Left colon (tissue), 2 donors: ENCODE data around the gene JMJD1C. TPM values are rescaled to one million over a fixed set of nuclear protein-coding genes. Genes with fewer than 3 reads are reported as not detected.
"Not testable (repeated sequence)": the region's sequence is repeated elsewhere in the genome, so short reads cannot be mapped to it uniquely, and the experiment has no call there.

Experiments
- ATAC-seq: fragments of 200-7000 bp; cut with Tn5 transposase; one replicate; pipeline ENCODE4 v1.9.1; 2020; ENCODE audit warnings: mild to moderate bottlenecking, moderate library complexity
- DNase-seq, 2 donors: peaks; one replicate each; pipeline ENCODE4 v3.0.0-alpha.2; 2020
- intact Hi-C, 2 donors: fragments of 100-400 bp; cut with DNase I in 1 of 2; cut with micrococcal nuclease in 1 of 2; formaldehyde crosslinking; loops; one replicate each; pipeline versions ENCODE4 v1.11.2 to v1.14.0; 2022; cut with DNase I, micrococcal nuclease
- long read RNA-seq: library from polyadenylated mRNA; unstranded; transcript quantifications from one replicate; pipeline ENCODE4 v2.0.0, GENCODE V29; 2021
- total RNA-seq, 2 donors: library from RNA; stranded (reverse); fragmentation: NEBNext Ultra II Directional; extraction: Animal tissue kit (Norgen Biotek cat#: 25700); gene quantifications; one replicate each; pipeline ENCODE4 v1.2.1, GENCODE V29; 2021
- donor health status: DM: no; HTN: no; CAD: no.
- donor health status: DM: yes; HTN: yes; CAD: no.

The JMJD1C gene, protein sequence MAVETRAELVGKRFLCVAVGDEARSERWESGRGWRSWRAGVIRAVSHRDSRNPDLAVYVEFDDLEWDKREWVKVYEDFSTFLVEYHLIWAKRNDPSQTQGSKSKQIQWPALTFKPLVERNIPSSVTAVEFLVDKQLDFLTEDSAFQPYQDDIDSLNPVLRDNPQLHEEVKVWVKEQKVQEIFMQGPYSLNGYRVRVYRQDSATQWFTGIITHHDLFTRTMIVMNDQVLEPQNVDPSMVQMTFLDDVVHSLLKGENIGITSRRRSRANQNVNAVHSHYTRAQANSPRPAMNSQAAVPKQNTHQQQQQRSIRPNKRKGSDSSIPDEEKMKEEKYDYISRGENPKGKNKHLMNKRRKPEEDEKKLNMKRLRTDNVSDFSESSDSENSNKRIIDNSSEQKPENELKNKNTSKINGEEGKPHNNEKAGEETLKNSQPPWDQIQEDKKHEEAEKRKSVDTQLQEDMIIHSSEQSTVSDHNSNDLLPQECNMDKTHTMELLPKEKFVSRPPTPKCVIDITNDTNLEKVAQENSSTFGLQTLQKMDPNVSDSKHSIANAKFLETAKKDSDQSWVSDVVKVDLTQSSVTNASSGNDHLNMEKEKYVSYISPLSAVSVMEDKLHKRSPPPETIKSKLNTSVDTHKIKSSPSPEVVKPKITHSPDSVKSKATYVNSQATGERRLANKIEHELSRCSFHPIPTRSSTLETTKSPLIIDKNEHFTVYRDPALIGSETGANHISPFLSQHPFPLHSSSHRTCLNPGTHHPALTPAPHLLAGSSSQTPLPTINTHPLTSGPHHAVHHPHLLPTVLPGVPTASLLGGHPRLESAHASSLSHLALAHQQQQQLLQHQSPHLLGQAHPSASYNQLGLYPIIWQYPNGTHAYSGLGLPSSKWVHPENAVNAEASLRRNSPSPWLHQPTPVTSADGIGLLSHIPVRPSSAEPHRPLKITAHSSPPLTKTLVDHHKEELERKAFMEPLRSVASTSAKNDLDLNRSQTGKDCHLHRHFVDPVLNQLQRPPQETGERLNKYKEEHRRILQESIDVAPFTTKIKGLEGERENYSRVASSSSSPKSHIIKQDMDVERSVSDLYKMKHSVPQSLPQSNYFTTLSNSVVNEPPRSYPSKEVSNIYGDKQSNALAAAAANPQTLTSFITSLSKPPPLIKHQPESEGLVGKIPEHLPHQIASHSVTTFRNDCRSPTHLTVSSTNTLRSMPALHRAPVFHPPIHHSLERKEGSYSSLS (N-terminal part only)
- 10 to 100 TPM; 56.1 to 75.0 TPM for total RNA-seq
- long read RNA-seq, partial matches to known transcripts, result 6 of 21 reads
- long read RNA-seq, other reads (novel, unspliced or antisense), result 15 of 21 reads

DNA sequence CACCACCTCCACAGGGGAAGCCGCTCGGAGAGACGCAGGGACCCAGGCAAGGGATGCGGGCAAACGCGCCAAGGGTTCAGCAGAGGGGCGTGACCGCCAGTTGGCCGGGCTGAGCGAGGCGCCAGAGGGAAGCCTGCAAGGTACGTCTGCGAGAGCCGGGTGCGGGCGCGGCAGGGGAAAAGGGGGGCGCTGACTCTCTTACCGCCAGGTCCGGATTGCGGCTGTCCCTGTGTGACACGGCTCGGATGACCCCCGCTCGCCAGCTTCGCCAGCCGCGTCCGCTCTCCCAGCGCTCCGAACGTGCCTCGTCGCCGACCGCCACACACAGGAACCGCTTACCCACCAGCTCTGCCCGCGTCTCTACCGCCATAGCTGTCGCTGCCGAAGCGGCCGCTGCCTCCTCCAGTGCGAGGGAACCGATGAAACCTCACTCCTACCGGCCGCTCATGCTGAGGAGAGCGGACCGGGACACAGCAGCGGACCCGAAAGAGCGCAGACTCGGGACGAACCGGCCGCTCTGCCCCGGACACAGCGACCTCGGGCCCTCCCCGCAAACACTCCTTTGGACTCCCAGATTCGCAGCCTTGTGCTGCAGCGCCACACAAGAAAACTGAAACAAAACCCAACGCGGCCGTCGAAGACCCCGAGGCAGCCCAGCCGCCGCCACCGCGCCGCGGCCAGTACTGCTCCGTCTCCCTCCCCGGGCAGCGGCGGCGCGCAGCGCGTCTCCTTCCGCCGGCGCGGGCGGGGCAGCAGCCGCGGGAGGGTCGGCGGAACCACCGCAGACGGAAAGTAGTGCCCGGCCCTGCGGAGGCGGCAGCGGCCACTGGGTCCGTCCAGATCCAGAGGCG is at the start of gene JMJD1C:
TSS of gene JMJD1C (minus strand) at position 685 of the 851 bp plus-strand sequence. CDS start at position 370, 315 bp downstream.
- DNase-seq, result peak; percentile 73 to 83
- peak; percentile 89 for ATAC-seq
- intact Hi-C loops, result loop anchor here in 1 of 2 donors (10.0 kb wide), 1 partner anchor 169 kb away; no protein-coding TSS in a partner anchor

DNA sequence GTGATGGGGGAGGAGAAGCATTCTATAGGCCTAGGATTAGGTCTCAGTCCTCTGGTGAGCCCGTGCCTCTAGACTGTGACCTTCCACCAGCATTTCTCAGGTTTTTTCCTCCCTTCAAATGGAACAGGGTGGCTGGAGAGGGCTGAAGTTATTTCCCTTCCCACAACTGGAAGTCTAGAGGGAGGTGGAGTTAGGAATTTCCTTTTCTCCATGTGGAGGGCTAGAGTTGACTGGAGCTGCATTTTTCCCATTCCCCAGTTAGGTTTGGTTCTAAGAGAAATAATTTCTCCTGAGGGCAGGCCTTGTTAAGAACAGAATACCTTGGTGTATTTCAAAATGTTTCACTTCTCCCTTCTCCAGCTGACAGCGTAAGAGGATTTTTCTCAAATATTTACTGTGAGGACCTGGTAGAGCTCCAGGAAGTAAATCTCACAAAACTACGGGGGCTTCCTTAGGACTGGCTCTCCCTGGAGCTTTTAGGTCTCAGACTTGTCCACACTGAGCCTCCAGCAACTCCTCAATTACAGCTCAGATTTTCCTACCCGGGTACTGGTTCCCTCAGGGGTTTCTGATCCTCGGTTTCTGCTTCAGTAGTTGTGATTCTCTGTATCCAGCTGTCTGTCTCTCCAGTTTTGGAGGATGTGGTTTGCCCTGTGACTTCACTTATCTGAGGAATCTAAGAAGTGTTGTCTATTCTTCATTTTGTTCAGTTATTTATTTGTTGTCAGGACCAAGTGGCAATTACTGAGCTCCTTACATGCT is 49.4 kb upstream of the JMJD1C start:
- no peak for DNase-seq
- intact Hi-C loops, result no loop called here
- no peak for ATAC-seq

GRCh38 chr10:63506554-63506953 is 40.8 kb upstream of the JMJD1C start:
- intact Hi-C loops, result no loop called here
- DNase-seq (no peak), ATAC-seq (no peak)

GRCh38 chr10:63505562-63505961 is 39.8 kb upstream of the JMJD1C start:
- no peak for DNase-seq
- intact Hi-C loops, result no loop called here
- no peak for ATAC-seq

DNA sequence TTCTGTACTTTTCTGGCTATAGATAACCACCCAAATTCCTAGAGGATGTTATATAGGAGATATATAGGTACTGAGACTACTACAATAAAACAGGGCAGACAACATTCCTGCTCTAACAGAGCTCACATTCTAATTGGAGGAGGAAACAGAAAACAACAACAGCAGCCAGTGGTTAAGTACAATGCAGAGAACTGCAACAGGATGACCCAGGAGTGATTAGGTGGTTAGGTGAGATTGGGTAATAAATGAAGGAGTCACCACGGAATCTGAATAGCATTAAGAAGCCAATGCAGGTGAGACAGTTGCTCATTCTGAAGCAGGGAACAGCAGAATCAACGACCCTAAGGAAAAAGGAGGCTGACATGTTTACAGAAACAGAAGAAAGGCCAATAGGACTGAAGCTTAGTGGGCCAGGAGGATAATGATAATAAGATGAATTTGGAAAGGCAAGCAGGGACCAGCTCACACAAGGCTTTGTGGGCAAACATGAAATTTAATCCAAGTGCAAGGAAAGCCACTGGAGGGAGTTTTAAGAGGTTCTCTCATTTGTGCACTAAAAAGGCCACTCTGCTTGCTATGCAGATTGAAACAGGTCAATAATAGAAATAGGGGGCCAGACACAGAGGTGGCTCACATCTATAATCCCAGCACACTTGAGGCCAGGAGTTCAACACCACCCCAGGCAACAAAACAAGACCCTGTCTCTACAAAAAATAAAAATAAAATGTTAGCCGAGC is 38.5 kb upstream of the JMJD1C start:
- ATAC-seq (peak; percentile 26), DNase-seq (no peak)
- intact Hi-C loops, result no loop called here

DNA sequence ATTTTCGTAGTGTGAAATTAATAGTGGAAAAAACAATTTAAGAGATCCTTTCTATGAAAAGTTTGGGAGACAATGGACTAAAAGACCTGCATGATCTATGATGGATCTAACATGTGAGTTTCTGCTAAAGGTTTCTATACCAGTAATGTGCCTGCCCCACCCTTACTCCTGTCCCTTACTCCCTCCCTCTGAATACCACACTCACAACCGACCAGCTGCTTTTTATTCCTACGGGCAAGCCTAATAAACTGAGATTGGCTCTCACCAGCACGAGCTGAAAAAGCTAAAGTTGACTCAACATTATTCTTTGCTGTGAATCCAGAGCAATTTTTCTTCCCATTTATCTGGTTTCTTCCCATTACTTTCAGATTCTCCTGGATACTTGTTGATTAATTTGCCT is 37.6 kb upstream of the JMJD1C start:
- DNase-seq (no peak), ATAC-seq (peak; percentile 56)
- intact Hi-C loops, result no loop called here

DNA sequence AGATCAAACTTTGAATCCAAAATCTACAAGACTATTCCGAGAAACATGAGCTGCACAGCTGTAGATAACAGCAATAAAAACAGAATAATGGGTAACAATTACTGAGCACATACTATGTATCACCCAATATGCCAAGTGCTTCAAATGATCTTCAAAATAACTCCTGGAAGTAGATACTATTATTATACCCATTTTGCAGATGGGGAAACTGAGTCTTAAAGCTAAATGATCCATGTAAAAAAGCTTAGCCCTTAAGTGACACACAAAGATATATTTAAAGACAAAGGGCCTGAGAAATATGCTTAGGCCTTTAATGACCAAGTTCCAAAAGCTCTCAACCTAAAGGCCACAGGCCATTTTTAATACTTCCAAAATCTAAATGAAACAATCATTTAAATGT is 37.1 kb upstream of the JMJD1C start:
- no peak for ATAC-seq

DNA sequence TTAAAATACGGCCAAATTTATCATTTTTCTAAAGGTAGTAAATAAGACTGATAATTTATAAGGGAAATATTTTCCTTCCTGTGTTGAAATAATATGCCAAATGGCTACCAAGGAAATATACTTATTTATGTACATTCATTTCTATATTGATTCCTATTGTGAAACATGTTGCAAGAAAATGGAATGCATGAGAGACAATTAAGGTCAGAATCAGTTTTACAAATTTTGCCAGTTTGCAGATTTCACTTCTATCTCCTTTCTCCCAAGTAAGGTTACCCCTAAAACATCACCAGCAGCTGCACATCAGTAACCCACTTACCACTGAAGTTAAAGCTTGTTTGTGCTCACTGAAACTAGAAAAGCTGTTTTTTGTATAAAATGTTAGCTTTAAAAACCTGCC is 36.2 kb upstream of the JMJD1C start:
- intact Hi-C loops, result no loop called here
- no peak for ATAC-seq

More for the DNA sequence above, 37.1 kb upstream of the JMJD1C start:
- DNase-seq, result no peak
- intact Hi-C loops, result no loop called here

GRCh38 chr10:63500551-63500950 is 34.8 kb upstream of the JMJD1C start:
- ATAC-seq, intact Hi-C loops, DNase-seq: not testable (repeated sequence)

More for the DNA sequence above, 36.2 kb upstream of the JMJD1C start:
- no peak for DNase-seq

DNA sequence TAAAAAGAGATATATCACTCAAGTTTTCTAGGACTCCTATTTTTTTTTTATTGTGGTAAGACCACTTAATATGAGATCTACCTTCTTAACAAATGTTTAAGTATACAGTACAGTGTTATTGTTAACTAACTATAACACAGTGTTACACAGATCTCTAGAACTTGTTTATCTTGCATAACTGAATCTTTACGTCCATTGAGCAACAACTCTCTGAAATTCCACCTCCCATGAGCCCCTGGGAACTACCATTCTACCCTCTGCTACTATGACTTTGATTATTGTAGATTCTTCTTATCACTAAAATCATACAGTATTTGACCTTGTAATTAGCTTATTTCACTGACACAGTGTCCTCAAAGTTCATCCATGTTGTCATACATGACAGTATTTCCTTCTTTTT is 32.9 kb upstream of the JMJD1C start:
- DNase-seq (no peak), ATAC-seq (no peak)
- intact Hi-C loops, result no loop called here

DNA sequence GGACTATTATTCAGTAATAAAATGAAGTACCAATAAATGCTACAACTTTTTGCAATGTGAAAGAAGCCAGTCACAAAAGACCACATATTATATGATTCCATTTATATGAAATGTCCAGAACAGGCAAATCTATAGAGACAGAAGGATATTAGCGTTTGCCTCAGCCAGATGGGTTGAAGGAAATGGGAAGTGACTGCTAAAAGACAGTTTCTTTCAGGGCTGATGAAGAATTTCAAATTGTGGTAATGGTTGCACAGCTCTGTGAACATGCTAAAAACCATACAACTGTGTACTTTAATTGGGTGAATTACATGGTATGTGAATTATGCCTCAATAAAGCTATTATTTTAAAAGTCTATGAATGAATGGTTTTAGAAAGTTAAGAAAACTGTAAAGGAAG is 31.5 kb upstream of the JMJD1C start:
- no peak for ATAC-seq
- intact Hi-C loops, result no loop called here
- DNase-seq, result no peak

DNA sequence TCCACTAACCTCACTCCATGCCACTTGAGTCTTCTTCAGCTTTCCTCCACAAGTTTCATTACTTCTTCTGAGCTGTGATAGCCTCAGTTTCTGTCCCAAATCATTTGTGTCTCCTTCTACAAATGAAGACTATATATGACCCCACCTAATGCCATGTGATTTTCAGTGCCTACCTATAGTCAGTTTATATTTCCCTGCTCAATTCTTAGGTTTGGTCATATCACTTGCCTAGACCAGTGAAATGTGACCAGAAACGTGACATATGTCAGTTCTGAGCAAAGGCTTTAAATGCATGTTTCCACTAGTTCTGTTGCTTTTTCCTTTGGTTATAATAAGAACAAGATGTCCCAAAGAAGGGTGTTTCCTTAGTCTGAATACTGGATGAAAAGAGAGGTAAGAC is 30.8 kb upstream of the JMJD1C start:
- ATAC-seq (no peak), DNase-seq (no peak)
- intact Hi-C loops, result no loop called here

DNA sequence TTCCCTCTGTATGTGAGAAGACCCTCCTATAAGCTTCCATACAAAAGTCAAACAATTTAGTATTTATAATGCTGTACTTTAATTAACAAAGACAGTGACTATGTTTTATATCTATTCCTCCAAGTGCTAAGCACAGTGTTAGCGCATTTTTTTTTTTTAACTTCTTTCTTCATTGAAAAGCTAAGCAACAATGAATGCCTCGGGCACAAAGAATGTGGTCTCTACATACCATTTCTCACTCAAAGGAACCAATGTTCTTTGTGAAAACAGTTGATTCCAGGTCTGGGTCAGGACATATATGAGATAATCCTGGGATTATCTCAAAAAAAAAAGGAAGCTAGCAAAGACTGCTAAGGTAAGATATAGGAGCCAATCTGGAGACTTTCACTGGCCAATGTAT is 29.2 kb upstream of the JMJD1C start:
- intact Hi-C loops, result no loop called here

DNA sequence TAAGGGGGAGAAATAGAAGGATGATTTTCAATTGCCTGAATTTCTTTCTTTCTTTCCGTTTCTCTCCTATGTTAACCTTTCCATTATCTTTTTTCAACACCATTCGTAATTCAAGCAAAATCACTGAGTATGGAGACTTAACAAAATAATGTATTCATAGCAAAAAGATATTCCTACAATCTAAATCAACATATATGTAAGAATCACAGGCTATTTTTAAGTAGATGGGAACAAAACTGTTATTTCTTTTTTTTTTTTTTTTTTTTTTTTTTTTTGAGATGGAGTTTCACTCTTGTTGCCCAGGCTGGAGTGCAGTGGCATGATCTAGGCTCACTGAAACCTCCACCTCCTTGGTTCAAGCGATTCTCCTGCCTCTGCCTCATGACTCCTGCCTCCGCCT is 27.2 kb upstream of the JMJD1C start:
- ATAC-seq, result no peak
- intact Hi-C loops, result no loop called here
- DNase-seq, result no peak

More for the DNA sequence above, 29.2 kb upstream of the JMJD1C start:
- DNase-seq (no peak), ATAC-seq (no peak)

- intact Hi-C loops, DNase-seq: not testable (repeated sequence)
- ATAC-seq, result peak; percentile 17
Measured at GRCh38 chr10:63492317-63492690, 26.5 kb upstream of the JMJD1C start.

GRCh38 chr10:63491588-63492316 is 26.0 kb upstream of the JMJD1C start:
- ATAC-seq, result peak; percentile 29
- no peak for DNase-seq
- intact Hi-C loops, result no loop called here
